Gastroesophageal sphincter (tissue), 4 donors: ENCODE results near the gene HYAL4. TPM values are rescaled to one million over a fixed set of nuclear protein-coding genes. Genes with fewer than 3 reads are reported as not detected.
"Not testable (repeated sequence)": the region's sequence is repeated elsewhere in the genome, so short reads cannot be mapped to it uniquely, and the experiment has no call there.

Source experiments
- ATAC-seq: fragments of 150-250 bp; one replicate; pipeline ENCODE4 v1.9.1; 2016; ENCODE audit warnings: mild to moderate bottlenecking, moderate library complexity
- H3K27ac ChIP-seq, 4 donors: fragments of 200-600 bp; sonication (generic) in 3 of 4; 1 replicate in 3 of 4; 2 replicates in 1 of 4; pipeline ENCODE4 v1.5.1; 2016 to 2019
- H3K27me3 ChIP-seq: fragments of 200-600 bp; sonication (generic); one replicate; pipeline ENCODE4 v1.5.1; 2019
- H3K36me3 ChIP-seq, 2 donors: fragments of 200-600 bp; sonication (generic); one replicate each; pipeline ENCODE4 v1.5.1; 2019; ENCODE audit warnings: control low read depth in 1 of 2
- H3K4me1 ChIP-seq, 3 donors: fragments of 200-600 bp; sonication (generic); 1 replicate in 2 of 3; 2 replicates in 1 of 3; pipeline ENCODE4 v1.5.1; 2016 to 2019; ENCODE audit warnings: control low read depth in 2 of 3
- H3K4me3 ChIP-seq, 2 donors: fragments of 200-600 bp; sonication (generic); one replicate each; pipeline ENCODE4 v1.5.1; 2019; ENCODE audit warnings: mild to moderate bottlenecking in 1 of 2, moderate library complexity in 1 of 2
- H3K9me3 ChIP-seq, 3 donors: fragments of 200-600 bp; sonication (generic); one replicate each; pipeline ENCODE4 v1.5.1; 2017 to 2019; ENCODE audit warnings: control low read depth in 2 of 3
- EP300 ChIP-seq: sonication (generic); formaldehyde crosslinking; IDR thresholded peaks from one replicate; pipeline ENCODE4 v1.6.1; 2017; ENCODE audit warnings: antibody characterized with exemption, mild to moderate bottlenecking
- POLR2A ChIP-seq, 2 donors: fragments of 450-650 bp; IDR thresholded peaks; one replicate each; pipeline ENCODE4 v1.6.1; 2017; ENCODE audit warnings: antibody characterized with exemption in 2 of 2, mild to moderate bottlenecking in 2 of 2, moderate library complexity in 1 of 2
- POLR2AphosphoS5 ChIP-seq: sonication (generic); formaldehyde crosslinking; IDR thresholded peaks from one replicate; pipeline ENCODE4 v1.6.1; 2017; ENCODE audit warnings: antibody characterized with exemption
- WGBS, 2 donors: methylation state at CpG; one replicate each; pipeline ENCODE4 v1.1.5; 2018; ENCODE audit warnings: low coverage in 1 of 2; 5-methylcytosine and 5-hydroxymethylcytosine counted together
- total RNA-seq, 4 donors: library from RNA; depleted of rRNA; stranded (reverse); fragments of >200 nt; gene quantifications; one replicate each; pipeline ENCODE4 v1.1.0, GENCODE V29; 2016
- TF ChIP-seq, protein P1 (sequence below), 4 experiments: fragments of 200-600 bp in 2 of 4; fragments of 450-650 bp in 2 of 4; sonication (generic) in 1 of 4; IDR thresholded peaks; one replicate each; pipeline ENCODE4 v1.5.1; 2017 to 2019; ENCODE audit warnings: antibody characterized with exemption in 4 of 4, mild to moderate bottlenecking in 2 of 4, moderate library complexity in 2 of 4

The HYAL4 gene
- total RNA-seq, 4 donors from 2014 or later, result not detected

DNA sequence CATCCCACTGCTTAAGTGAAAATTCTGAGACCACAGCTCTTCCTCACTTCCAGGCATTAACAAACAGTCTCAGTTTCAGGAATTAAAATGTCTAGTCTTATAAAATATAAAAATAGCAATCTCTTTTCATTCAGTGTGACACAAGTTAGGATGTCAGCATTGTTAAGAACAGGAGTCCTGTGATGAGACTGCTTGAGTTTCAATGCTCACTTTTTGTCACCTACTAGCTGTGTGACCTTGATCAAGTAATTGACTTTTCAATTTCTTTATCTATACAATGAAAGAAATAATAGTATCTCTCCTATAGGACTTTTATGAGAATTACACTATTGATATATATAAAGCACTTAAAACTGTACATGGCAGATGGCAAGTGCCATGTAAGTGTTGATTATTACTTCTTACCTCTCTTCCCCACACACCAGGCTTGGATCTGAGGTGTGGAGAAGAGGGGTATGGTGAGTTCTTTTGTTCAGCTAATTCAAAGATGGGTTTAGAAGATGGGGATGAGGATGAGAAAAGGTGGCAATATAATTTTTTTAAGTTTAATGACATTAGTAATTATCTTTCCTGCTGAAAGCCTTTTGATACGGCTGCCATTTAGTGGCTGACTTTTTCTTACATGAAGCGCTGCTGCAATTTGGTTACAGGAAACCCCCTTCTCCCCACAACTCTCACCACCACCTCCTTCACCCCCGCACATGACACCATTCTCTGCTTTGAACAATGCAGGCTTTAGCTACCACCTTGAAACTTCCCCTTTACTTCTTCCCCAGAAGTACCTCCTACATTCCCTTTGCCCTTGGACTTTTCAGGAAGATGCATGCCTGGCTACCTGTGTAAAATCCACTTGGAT, 20.8 kb upstream of the HYAL4 start:
- Histone ChIP-seq H3K27me3 (no peaks in the 10 kb centered on the region), H3K27ac (no peak overlapping the region), H3K4me1 (no peaks in the 10 kb centered on the region), H3K9me3 (no peaks in the 10 kb centered on the region), H3K4me3 (no peak overlapping the region), H3K36me3 (no peaks in the 10 kb centered on the region)
- ATAC-seq, result no peak
- TF ChIP-seq POLR2A (IDR thresholded peaks at IDR 0.05), result no peak
- TF ChIP-seq, protein P1, sequence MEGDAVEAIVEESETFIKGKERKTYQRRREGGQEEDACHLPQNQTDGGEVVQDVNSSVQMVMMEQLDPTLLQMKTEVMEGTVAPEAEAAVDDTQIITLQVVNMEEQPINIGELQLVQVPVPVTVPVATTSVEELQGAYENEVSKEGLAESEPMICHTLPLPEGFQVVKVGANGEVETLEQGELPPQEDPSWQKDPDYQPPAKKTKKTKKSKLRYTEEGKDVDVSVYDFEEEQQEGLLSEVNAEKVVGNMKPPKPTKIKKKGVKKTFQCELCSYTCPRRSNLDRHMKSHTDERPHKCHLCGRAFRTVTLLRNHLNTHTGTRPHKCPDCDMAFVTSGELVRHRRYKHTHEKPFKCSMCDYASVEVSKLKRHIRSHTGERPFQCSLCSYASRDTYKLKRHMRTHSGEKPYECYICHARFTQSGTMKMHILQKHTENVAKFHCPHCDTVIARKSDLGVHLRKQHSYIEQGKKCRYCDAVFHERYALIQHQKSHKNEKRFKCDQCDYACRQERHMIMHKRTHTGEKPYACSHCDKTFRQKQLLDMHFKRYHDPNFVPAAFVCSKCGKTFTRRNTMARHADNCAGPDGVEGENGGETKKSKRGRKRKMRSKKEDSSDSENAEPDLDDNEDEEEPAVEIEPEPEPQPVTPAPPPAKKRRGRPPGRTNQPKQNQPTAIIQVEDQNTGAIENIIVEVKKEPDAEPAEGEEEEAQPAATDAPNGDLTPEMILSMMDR (IDR thresholded peaks at IDR 0.05), result no peak
- no peak for TF ChIP-seq POLR2AphosphoS5
- TF ChIP-seq EP300, result no peak
- whole genome bisulfite sequencing, 2 donors, result 87 to 100% methylated on average over 3 of the region's 3 CpGs

DNA sequence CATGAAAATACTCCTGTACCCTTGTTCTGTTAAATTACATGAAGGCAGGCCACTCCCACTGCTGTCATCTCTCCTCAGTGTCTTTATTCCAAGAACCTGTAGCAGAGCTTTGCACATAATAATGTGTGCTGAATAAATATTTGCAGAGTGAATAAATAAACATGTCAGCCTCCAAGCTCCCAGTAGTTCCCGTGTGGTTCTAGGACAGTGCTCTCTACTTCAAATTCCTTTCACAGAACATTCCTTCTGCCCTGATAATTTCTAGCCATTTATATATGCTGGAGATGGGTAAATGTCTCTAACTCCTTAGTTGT, 20.3 kb upstream of the HYAL4 start:
- H3K9me3 ChIP-seq, result no peaks in the 10 kb centered on the region
- H3K36me3 ChIP-seq, result no peaks in the 10 kb centered on the region
- no peaks in the 10 kb centered on the region for H3K27me3 ChIP-seq
- no peak overlapping the region for H3K27ac ChIP-seq
- H3K4me1 ChIP-seq, result no peaks in the 10 kb centered on the region
- WGBS, 2 donors, result 7 to 11% methylated on average over 1 of the region's 1 CpG
- no peak for ATAC-seq
- no peak for TF ChIP-seq POLR2A (IDR thresholded peaks at IDR 0.05)
- TF ChIP-seq POLR2AphosphoS5, result no peak
- no peak for TF ChIP-seq EP300
- TF ChIP-seq, protein P1 (IDR thresholded peaks at IDR 0.05), result no peak
- H3K4me3 ChIP-seq, result no peak overlapping the region

DNA sequence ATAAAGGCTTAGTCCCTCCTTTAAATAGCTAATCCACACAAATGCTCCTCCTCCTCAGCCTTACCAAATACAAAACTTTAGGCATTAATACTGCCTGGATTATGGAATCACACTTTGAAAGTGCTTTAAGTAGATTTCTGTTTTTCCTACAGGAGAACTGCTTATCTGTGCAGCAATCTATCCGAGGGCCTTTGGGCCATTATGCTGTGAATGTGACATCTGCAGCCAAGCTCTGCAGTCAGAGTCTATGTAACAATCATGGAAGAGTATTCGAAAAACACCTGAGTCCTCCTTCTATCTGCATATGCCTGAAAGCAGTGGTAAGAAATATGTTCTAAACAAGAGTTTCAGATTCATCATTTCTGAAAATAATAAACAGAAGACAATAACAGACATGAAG, 16.2 kb upstream of the HYAL4 start:
- H3K27me3 ChIP-seq, result no peaks in the 10 kb centered on the region
- WGBS, 2 donors, result 67 to 88% methylated on average over 2 of the region's 2 CpGs
- no peak overlapping the region for H3K27ac ChIP-seq
- TF ChIP-seq EP300 (no peak), POLR2AphosphoS5 (no peak), POLR2A (IDR thresholded peaks at IDR 0.05) (no peak)
- TF ChIP-seq, protein P1 (IDR thresholded peaks at IDR 0.05), result no peak
- no peaks in the 10 kb centered on the region for H3K4me1 ChIP-seq
- H3K36me3 ChIP-seq, result no peaks in the 10 kb centered on the region
- no peak for ATAC-seq
- no peak overlapping the region for H3K4me3 ChIP-seq
- H3K9me3 ChIP-seq, result no peaks in the 10 kb centered on the region

DNA sequence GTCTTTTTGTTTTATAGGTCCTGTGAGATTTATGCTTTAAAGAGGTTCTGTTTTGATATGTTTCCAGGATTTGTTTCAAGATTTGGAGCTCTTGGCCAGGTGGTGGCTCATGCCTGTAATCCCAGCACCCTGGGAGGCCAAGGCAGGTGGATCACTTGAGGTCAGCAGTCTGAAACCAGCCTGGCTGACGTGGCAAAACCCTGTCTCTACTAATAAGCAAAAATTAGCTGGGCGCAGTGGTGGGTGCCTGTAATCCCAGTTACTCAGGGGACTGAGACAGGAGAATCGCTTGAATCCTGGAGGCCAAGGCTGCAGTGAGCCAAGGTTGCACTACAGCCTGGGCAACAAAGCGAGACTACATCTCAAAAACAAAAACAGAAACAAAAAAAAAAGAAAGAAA, 8.3 kb upstream of the HYAL4 start:
- Histone ChIP-seq H3K27me3 (no peaks in the 10 kb centered on the region), H3K4me1 (no peaks in the 10 kb centered on the region), H3K27ac (no peak overlapping the region), H3K4me3 (no peak overlapping the region), H3K36me3 (no peaks in the 10 kb centered on the region), H3K9me3 (no peaks in the 10 kb centered on the region)
- no peak for ATAC-seq
- 59 to 68% methylated on average over 3 of the region's 4 CpGs for WGBS, 2 donors
- TF ChIP-seq EP300, result no peak

DNA sequence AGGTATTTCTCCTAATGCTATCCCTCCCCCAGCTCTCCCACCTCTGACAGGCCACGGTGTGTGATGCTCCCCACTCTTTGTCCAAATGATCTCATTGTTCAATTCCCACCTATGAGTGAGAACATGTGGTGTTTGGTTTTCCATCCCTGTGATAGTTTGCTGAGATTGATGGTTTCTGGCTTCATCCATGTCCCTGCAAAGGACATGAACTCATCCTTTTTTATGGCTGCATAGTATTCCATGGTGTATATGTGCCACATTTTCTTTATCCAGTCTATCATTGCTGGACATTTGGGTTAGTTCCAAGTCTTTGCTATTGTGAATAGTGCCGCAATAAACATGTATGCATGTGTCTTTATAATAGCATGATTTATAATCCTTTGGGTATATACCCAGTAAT, 5.9 kb upstream of the HYAL4 start:
- 90 to 92% methylated on average over 1 to 2 of the region's 2 CpGs for WGBS, 2 donors
- not testable (repeated sequence) for H3K4me3 ChIP-seq, H3K27me3 ChIP-seq, H3K4me1 ChIP-seq, ATAC-seq, H3K27ac ChIP-seq, H3K36me3 ChIP-seq, H3K9me3 ChIP-seq

DNA sequence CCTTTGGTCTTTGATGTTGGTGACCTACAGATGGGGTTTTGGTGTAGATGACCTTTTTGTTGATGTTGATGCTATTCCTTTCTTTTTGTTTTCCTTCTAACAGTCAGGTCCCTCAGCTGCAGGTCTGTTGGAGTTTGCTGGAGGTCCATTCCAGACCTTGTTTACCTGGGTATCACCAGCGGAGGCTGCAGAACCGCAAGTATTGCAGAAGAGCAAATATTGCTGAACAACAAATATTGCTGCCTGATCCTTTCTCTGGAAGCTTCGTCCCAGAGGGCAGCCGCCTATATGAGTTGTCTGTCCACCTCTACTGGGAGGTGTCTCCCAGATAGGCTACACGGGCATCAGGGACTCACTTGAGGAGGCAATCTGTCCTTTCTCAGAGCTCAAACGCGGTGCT, 827 bp upstream of the HYAL4 start:
- not testable (repeated sequence) for H3K36me3 ChIP-seq, ATAC-seq, H3K4me3 ChIP-seq, H3K4me1 ChIP-seq, H3K27me3 ChIP-seq, H3K9me3 ChIP-seq, H3K27ac ChIP-seq
- 80% methylated on average over 1 of the region's 7 CpGs; no CpG with 5 or more reads in 1 of the 2 donors for WGBS, 2 donors
